ENCODE data around the gene DPH1.

Gene DPH1

DNA sequence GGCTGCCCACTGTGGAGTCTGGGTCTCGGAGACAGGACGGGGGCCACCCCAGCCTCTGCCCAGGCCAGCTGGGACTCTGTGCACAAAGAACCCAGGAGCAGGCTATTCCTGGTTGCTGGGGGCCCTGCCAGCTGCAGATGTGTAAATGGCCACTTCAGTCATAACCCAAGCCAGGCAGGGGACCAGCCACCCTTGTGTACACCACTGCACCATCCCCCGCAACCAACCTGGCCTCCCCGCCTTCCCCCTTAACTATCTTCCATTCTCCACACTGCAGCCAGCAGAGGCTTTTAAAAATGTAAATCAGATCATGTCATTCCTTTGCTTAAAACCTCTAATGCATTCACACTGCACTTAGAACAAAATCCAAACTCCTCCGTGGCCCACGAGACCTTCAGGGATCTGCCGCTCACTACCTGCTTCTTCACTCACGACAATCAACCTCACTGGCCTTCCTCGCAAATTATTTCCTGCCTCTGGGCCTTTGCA, 33.1 kb upstream of the DPH1 start:
- TF ChIP-seq ARNTL (CRISPR knock-in tag; IDR thresholded peaks at IDR 0.05; ENCODE audit: borderline replicate concordance, low read depth): no peak
- TF ChIP-seq, protein P1, sequence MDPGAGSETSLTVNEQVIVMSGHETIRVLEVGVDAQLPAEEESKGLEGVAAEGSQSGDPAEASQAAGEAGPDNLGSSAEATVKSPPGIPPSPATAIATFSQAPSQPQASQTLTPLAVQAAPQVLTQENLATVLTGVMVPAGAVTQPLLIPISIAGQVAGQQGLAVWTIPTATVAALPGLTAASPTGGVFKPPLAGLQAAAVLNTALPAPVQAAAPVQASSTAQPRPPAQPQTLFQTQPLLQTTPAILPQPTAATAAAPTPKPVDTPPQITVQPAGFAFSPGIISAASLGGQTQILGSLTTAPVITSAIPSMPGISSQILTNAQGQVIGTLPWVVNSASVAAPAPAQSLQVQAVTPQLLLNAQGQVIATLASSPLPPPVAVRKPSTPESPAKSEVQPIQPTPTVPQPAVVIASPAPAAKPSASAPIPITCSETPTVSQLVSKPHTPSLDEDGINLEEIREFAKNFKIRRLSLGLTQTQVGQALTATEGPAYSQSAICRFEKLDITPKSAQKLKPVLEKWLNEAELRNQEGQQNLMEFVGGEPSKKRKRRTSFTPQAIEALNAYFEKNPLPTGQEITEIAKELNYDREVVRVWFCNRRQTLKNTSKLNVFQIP (CRISPR knock-in tag; IDR thresholded peaks at IDR 0.05; ENCODE audit: borderline replicate concordance, low read depth): no peak
- TF ChIP-seq ISL1 (CRISPR knock-in tag; IDR thresholded peaks at IDR 0.05): no peak
- no peak for TF ChIP-seq BACH2 (CRISPR knock-in tag; IDR thresholded peaks at IDR 0.05; ENCODE audit: borderline replicate concordance)
- no peak for TF ChIP-seq CSDC2 (CRISPR knock-in tag; IDR thresholded peaks at IDR 0.05)
- no peak for TF ChIP-seq ZFP30 (CRISPR knock-in tag; IDR thresholded peaks at IDR 0.05)
- TF ChIP-seq ZNF70 (CRISPR knock-in tag; IDR thresholded peaks at IDR 0.05): no peak
- TF ChIP-seq GLIS3 (CRISPR knock-in tag; IDR thresholded peaks at IDR 0.05): no peak
- no peak for TF ChIP-seq ZNF8 (CRISPR knock-in tag; IDR thresholded peaks at IDR 0.05)
- TF ChIP-seq, protein P2, sequence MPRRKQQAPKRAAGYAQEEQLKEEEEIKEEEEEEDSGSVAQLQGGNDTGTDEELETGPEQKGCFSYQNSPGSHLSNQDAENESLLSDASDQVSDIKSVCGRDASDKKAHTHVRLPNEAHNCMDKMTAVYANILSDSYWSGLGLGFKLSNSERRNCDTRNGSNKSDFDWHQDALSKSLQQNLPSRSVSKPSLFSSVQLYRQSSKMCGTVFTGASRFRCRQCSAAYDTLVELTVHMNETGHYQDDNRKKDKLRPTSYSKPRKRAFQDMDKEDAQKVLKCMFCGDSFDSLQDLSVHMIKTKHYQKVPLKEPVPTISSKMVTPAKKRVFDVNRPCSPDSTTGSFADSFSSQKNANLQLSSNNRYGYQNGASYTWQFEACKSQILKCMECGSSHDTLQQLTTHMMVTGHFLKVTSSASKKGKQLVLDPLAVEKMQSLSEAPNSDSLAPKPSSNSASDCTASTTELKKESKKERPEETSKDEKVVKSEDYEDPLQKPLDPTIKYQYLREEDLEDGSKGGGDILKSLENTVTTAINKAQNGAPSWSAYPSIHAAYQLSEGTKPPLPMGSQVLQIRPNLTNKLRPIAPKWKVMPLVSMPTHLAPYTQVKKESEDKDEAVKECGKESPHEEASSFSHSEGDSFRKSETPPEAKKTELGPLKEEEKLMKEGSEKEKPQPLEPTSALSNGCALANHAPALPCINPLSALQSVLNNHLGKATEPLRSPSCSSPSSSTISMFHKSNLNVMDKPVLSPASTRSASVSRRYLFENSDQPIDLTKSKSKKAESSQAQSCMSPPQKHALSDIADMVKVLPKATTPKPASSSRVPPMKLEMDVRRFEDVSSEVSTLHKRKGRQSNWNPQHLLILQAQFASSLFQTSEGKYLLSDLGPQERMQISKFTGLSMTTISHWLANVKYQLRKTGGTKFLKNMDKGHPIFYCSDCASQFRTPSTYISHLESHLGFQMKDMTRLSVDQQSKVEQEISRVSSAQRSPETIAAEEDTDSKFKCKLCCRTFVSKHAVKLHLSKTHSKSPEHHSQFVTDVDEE (CRISPR knock-in tag; IDR thresholded peaks at IDR 0.05): no peak
- ATAC-seq: no peak; the same call in 2 of the 3 replicates

DNA sequence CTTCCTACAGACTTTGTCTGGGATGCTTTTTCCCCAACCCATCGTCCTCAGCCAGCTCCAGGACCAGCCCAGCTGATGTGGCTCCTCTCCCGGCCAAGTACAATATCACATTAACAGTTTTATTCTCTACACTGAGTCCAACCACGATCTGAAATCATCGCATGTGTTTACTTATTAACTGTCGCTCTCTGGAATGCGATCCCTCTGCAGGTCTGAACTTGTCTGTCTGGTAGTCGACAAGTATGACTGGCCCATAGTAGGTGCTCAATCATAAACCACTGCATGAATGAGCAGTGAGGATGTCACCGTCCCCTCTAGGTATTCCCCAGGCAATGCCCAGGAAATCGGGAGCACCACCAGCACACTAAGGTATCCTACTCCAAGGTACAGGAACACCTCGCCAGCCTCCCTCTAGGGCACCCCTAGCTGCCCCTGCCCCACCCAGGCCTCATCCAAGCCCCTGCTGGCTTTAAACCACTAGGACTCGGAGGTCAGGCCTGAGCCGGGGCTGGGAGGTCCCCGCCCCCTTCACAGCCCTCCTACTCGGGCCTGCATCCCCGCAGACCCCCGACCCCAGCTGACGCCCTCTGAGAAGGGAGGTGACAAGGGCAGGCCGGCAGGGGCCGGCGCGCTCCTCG, 32.5 kb upstream of the DPH1 start:
- TF ChIP-seq, protein P3, sequence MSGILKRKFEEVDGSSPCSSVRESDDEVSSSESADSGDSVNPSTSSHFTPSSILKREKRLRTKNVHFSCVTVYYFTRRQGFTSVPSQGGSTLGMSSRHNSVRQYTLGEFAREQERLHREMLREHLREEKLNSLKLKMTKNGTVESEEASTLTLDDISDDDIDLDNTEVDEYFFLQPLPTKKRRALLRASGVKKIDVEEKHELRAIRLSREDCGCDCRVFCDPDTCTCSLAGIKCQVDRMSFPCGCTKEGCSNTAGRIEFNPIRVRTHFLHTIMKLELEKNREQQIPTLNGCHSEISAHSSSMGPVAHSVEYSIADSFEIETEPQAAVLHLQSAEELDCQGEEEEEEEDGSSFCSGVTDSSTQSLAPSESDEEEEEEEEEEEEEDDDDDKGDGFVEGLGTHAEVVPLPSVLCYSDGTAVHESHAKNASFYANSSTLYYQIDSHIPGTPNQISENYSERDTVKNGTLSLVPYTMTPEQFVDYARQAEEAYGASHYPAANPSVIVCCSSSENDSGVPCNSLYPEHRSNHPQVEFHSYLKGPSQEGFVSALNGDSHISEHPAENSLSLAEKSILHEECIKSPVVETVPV (CRISPR knock-in tag; IDR thresholded peaks at IDR 0.05): no peak
- TF ChIP-seq SNAI2 (CRISPR knock-in tag; IDR thresholded peaks at IDR 0.05) (no peak), TCF4 (CRISPR knock-in tag; IDR thresholded peaks at IDR 0.05; ENCODE audit: borderline replicate concordance) (no peak), TOX (CRISPR knock-in tag; IDR thresholded peaks at IDR 0.05; ENCODE audit: borderline replicate concordance) (no peak), ZNF8 (CRISPR knock-in tag; IDR thresholded peaks at IDR 0.05) (no peak), ZC3H10 (CRISPR knock-in tag; IDR thresholded peaks at IDR 0.05) (no peak), ZNF70 (CRISPR knock-in tag; IDR thresholded peaks at IDR 0.05) (no peak), GLIS3 (CRISPR knock-in tag; IDR thresholded peaks at IDR 0.05) (no peak), ESRRG (CRISPR knock-in tag; IDR thresholded peaks at IDR 0.05) (no peak), ARNTL (CRISPR knock-in tag; IDR thresholded peaks at IDR 0.05; ENCODE audit: borderline replicate concordance, low read depth) (no peak)
- TF ChIP-seq, protein P2 (CRISPR knock-in tag; IDR thresholded peaks at IDR 0.05): no peak
- TF ChIP-seq, protein P1 (CRISPR knock-in tag; IDR thresholded peaks at IDR 0.05; ENCODE audit: borderline replicate concordance, low read depth): no peak
- no peak for ATAC-seq

DNA sequence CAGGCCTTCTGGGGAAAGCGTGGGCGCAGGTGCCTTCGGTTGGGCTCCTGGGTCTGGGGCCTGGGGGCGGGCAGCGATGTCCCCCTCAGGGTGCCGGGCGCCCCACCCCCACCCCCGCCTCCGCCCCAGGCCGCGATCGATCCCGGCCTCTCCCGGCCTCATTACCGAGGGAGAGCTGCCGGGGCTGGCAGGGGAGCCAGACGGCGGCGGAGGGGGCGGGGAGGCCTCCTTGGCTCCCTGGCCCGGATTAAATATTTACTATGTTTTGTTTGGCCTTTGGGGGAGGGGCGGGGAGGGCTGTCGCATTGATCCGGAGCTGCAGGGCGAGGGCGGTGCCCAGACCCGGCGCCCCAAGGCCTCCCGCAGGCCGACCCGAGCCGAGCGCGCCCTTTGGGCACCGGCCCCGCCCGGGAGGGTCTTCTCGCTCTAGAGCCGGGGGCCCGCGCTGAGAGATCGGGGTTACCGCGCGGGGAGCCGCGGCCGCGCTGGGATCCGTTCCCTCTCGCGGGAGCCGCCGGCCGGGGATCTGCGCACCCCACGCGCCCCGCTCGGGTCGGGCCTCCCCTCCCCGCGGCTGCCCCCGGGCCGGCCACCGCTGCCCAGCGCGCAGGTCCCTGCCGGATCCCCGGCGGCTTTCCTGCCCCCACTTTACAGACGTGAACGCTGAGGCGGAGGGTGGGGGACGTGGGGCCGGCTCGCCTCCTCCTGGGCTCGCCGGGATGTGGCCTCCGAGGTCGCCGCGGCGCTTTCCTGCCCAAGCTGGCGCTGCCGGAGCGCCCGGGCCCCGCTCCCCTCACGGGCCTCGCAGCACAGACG, 31.8 kb upstream of the DPH1 start:
- no peak for ATAC-seq
- TF ChIP-seq BACH2 (CRISPR knock-in tag; IDR thresholded peaks at IDR 0.05; ENCODE audit: borderline replicate concordance): no peak
- no peak for TF ChIP-seq OSR1 (CRISPR knock-in tag; IDR thresholded peaks at IDR 0.05)
- no peak for TF ChIP-seq ZFP3 (CRISPR knock-in tag; IDR thresholded peaks at IDR 0.05)
- TF ChIP-seq GLIS3 (CRISPR knock-in tag; IDR thresholded peaks at IDR 0.05): no peak
- TF ChIP-seq, protein P4, sequence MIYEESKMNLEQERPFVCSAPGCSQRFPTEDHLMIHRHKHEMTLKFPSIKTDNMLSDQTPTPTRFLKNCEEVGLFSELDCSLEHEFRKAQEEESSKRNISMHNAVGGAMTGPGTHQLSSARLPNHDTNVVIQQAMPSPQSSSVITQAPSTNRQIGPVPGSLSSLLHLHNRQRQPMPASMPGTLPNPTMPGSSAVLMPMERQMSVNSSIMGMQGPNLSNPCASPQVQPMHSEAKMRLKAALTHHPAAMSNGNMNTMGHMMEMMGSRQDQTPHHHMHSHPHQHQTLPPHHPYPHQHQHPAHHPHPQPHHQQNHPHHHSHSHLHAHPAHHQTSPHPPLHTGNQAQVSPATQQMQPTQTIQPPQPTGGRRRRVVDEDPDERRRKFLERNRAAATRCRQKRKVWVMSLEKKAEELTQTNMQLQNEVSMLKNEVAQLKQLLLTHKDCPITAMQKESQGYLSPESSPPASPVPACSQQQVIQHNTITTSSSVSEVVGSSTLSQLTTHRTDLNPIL (CRISPR knock-in tag; IDR thresholded peaks at IDR 0.05; ENCODE audit: low read depth): no peak
- no peak for TF ChIP-seq ZC3H10 (CRISPR knock-in tag; IDR thresholded peaks at IDR 0.05)
- no peak for TF ChIP-seq SNAI2 (CRISPR knock-in tag; IDR thresholded peaks at IDR 0.05)
- TF ChIP-seq, protein P2 (CRISPR knock-in tag; IDR thresholded peaks at IDR 0.05): no peak
- no peak for TF ChIP-seq ZNF70 (CRISPR knock-in tag; IDR thresholded peaks at IDR 0.05)
- no peak for TF ChIP-seq RARB (CRISPR knock-in tag; IDR thresholded peaks at IDR 0.05)
